Astrocyte of the cerebellum (primary cell): Measurements from ENCODE around the gene TOP3A.

Experiments used
- DNase-seq: peaks from one replicate; pipeline ENCODE4 v3.0.0-alpha.2; 2011; ENCODE audit warnings: low read depth
- H3K4me3 ChIP-seq: 2 replicates; pipeline ENCODE4 v1.5.1; 2011; ENCODE audit warnings: mild to moderate bottlenecking, low read depth, low read length, moderate library complexity
- CTCF ChIP-seq: IDR thresholded peaks from 2 replicates; pipeline ENCODE4 v1.5.1; 2012; ENCODE audit warnings: low read length, low read depth, moderate library complexity, mild to moderate bottlenecking; ENCODE audit errors: missing control alignments
- in situ Hi-C: cut with HindIII; loops from 2 replicates; pipeline ENCODE4 v1.10.0; 2017; ENCODE audit warnings: low sequenced_read_pairs

Gene TOP3A

GRCh38 chr17:18246109-18246725 is 68.6 kb downstream of the TOP3A start:
- TF ChIP-seq CTCF = no peak
- no peak overlapping the region for H3K4me3 ChIP-seq
- in situ Hi-C loops = no loop called here
- DNase-seq = no peak

- TF ChIP-seq CTCF = no peak
- DNase-seq = no peak
- in situ Hi-C loops = no loop called here
- H3K4me3 ChIP-seq = no peak overlapping the region
These were observed 69.6 kb downstream of the TOP3A start for GRCh38 chr17:18245038-18245776.

- H3K4me3 ChIP-seq = no peak overlapping the region
- no peak for TF ChIP-seq CTCF
- no peak for DNase-seq
- in situ Hi-C loops = no loop called here
These were observed 73.4 kb downstream of the TOP3A start for GRCh38 chr17:18241229-18241871.

- no peak for TF ChIP-seq CTCF
- in situ Hi-C loops = no loop called here
- DNase-seq = no peak
- H3K4me3 ChIP-seq = no peak overlapping the region
These were observed 74.3 kb downstream of the TOP3A start for GRCh38 chr17:18240449-18240848.

- DNase-seq = no peak
- no peak overlapping the region for H3K4me3 ChIP-seq
- in situ Hi-C loops = no loop called here
- TF ChIP-seq CTCF = no peak
These were observed 76.5 kb downstream of the TOP3A start for GRCh38 chr17:18238299-18238698.

- in situ Hi-C loops = no loop called here
- H3K4me3 ChIP-seq = no peak overlapping the region
- TF ChIP-seq CTCF = no peak
- DNase-seq = no peak
These were observed 77.3 kb downstream of the TOP3A start for GRCh38 chr17:18237461-18237860.
